ENCODE measurements around the gene ARF1. TPM values are rescaled to one million over a fixed set of nuclear protein-coding genes. Genes with fewer than 3 reads are reported as not detected.

Gene ARF1
- total RNA-seq, 1 donor from 2014 or later, result 240 TPM

DNA sequence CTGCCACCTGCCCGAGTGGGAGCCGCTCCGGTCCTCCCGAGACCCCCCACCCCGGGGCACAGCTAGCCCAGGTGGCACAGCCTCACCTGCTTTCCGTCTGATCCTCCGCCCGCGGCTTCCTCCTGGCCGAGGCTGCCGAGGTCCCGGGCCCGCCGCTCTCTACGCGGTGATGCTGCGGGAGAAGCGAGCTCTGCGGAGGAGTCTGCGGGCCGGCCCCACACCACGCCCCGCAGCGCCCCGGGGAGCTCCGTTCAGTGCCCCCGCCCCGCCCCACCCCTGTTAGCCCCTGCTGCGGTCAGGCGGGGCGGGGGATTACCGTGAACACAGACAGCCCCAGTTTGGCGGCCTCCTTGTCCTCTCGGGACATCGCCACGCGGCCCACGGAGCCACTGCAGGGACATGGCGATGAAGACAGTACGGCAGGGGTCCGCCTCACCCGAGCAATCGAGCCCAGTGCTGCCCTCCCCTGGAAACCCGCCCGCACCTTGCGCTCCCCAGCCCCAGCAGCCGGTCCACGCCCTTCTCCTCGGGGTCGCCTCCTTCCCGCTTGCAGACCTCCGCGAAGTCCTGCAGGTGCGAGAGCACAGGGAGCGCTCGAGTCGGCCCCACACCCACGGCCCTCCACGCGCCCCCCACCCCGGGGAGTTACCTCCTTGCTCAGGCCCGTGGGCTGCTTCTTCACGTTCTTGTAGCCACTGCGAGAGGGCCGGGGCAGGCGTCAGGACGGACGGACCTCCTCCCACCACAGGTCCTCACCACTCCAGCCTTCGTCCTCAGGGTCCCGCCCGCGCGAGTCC, 19.7 kb downstream of the ARF1 start:
- FAIRE-seq (no peak), DNase-seq (ENCODE audit: low read depth) (no peak)
- no peaks in the 10 kb centered on the region for H3K27me3 ChIP-seq (ENCODE audit: control insufficient read depth, insufficient read depth, low read length)
- H3K4me3 ChIP-seq (ENCODE audit: low read depth, low read length), result peak overlapping the region; percentile 90
- H3K36me3 ChIP-seq (ENCODE audit: control insufficient read depth, insufficient read depth, low read length), result peaks cover 14% of the 10 kb centered on the region
- TF ChIP-seq CTCF (IDR thresholded peaks at IDR 0.05; ENCODE audit: insufficient read depth, low read length, severe bottlenecking), result peak; percentile 45

- FAIRE-seq, result no peak
- Histone ChIP-seq H3K27me3 (ENCODE audit: control insufficient read depth, insufficient read depth, low read length) (no peaks in the 10 kb centered on the region), H3K36me3 (ENCODE audit: control insufficient read depth, insufficient read depth, low read length) (peaks cover 13% of the 10 kb centered on the region), H3K4me3 (ENCODE audit: low read depth, low read length) (peak within 1 kb of the TSS; percentile 90)
- DNase-seq (ENCODE audit: low read depth), result peak; percentile 80
- no peak for TF ChIP-seq CTCF (IDR thresholded peaks at IDR 0.05; ENCODE audit: insufficient read depth, low read length, severe bottlenecking)
Measured at GRCh38 chr1:228102791-228103620, 20.5 kb downstream of the ARF1 start, which contains the start of gene C1orf35. Gene C1orf35 (minus strand): TSS chr1:228103325. CDS start chr1:228103227, 98 bp downstream.

DNA sequence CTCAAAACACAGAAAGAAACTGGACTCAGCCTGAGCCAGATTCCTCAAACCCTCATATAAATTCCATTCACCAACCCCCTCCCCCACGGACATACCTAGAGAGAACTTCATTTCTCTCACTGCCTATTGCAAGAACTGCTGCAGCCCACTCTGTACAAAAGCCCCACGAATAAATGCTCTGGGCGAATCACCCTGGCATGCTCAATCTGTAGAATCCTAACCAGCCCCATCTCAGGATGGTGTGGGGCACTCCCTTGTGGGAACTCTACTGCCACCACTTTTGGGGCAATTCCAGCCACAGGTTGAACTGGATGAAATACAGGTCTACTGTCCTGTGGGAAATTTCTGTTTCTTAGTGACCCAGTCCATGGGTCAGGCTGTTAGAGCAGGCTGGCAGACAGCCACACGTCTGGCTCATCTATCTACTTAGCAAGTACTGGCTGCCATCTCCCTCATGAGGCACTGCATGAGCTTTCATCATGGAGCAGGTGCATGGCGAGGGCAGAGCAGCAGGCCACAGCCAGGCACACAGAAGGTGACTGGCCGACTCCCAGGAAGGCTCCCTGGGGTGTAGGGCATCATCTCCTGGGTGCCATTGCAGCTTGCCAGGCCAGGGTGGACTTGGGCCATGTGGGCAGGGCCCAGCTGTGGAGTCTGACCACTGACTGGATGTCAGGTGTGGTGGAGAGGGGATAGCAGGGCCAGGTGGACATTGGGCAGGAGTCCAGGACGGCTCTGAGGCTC, 22.2 kb downstream of the ARF1 start:
- Histone ChIP-seq H3K36me3 (ENCODE audit: control insufficient read depth, insufficient read depth, low read length) (peaks cover 4% of the 10 kb centered on the region), H3K4me3 (ENCODE audit: low read depth, low read length) (no peak overlapping the region), H3K27me3 (ENCODE audit: control insufficient read depth, insufficient read depth, low read length) (no peaks in the 10 kb centered on the region)
- no peak for DNase-seq (ENCODE audit: low read depth)
- TF ChIP-seq CTCF (IDR thresholded peaks at IDR 0.05; ENCODE audit: insufficient read depth, low read length, severe bottlenecking), result no peak
- no peak for FAIRE-seq

DNA sequence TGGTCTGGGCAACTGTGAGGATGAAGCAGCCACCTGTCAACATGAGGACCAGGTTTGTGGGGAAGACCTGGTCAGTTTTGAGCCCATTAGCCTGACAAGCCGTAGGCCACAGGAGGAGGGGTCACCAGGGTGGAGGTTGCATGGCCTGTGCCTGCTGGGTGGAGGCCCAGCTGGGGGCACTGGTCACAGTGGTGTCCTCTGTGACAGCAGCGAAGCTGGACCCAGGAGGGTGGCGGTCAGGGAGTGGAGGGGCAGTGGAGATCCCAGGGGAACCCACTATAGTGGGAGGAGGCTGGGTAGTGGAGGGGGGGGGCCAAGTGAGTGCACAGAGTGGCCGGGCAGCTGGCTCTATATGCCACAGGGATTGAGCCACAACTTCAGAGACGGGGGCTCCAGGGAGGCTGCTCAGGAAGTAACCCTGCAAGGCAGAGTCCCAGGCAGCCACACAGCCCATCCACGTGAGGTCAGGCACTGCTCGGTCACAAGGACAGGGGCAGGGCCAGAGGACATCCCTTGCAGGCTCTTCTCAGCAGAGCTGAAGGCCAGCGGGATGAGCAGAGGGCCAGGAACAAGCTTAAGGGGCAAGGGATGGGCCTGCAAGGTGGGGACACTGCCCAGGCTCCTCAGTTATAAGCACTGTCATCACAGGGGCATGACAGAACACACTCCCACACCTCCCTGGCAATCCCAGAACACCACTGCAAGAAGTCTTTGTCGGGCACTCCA, 22.9 kb downstream of the ARF1 start:
- Histone ChIP-seq H3K36me3 (ENCODE audit: control insufficient read depth, insufficient read depth, low read length) (peaks cover 4% of the 10 kb centered on the region), H3K4me3 (ENCODE audit: low read depth, low read length) (no peak overlapping the region), H3K27me3 (ENCODE audit: control insufficient read depth, insufficient read depth, low read length) (no peaks in the 10 kb centered on the region)
- TF ChIP-seq CTCF (IDR thresholded peaks at IDR 0.05; ENCODE audit: insufficient read depth, low read length, severe bottlenecking), result no peak
- FAIRE-seq (no peak), DNase-seq (ENCODE audit: low read depth) (no peak)

All from bronchial epithelial cell (primary cell).